Activated T-cell treated with anti-CD3 and anti-CD28 coated beads for 48 hours (primary cell): ENCODE results near the gene KLHL17.
"Not testable (repeated sequence)": the region's sequence is repeated elsewhere in the genome, so short reads cannot be mapped to it uniquely, and the experiment has no call there.

Experiments used
- DNase-seq: peaks from one replicate; pipeline ENCODE4 v3.0.0-alpha.2; 2020; ENCODE audit warnings: low read depth

Gene KLHL17

GRCh38 chr1:937521-937920 is 22.9 kb upstream of the KLHL17 start:
- no peak for DNase-seq

DNA sequence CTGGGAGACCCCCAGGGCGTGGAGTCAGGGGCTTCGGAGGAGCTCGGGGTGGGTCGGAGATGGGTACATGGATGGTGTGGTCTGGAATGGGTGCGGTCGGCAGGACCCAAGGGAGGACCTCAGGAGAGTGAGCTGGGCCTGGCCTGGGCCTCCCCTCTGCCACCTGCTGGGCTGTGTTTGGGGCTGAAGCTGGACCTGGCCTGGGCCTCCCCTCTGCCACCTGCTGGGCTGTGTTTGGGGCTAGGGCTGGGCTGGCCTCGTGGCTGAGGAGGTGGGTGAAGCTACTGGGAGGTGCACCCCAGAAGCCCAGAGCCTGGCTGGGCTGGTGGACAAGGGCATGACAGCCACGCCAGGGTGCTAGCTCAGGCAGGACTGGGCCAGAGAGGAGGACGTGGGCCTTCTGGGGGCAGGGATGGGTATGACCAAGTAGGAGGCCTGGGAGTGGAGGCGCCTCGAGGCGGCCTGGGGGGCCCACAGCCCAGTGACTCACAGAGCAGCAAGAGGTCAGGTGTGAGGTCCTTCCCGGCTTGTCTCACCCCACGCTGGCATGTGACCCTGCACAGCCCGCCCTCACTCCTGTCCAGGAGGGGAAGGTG is 22.2 kb upstream of the KLHL17 start:
- DNase-seq, result no peak

- DNase-seq, result no peak
Observed at GRCh38 chr1:938711-939489, 21.5 kb upstream of the KLHL17 start.

DNA sequence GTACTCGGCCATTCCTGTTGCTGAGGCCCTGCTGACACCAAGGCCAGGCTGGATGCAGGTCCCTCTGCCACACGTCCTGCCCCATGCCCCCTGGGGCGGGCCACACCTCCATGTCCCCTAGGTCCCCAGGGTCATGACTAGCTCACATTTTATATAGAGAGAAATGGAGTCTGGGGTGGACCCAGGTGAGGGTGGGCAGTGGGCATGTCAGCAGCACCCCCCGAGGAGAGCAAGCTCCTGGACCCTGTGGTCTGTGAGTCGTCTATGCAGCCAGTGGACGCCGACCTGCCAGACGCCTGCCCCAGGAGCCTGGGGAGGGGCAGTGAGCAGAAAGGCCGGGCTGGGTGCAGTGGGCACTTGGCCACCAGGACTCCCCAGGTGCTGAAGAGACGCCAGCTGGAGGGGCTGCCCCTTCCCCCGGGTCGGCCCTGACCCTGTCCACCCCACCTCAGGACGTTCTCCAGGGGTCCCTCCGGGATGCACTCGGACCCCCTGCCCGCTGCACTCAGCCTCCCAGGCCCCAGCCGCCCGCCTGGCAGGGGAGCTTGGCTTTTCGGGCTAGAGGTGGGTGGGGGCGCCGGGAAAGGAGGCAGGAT is 20.8 kb upstream of the KLHL17 start:
- no peak for DNase-seq

- DNase-seq, result no peak
Observed at GRCh38 chr1:940107-941014, 20.0 kb upstream of the KLHL17 start.

GRCh38 chr1:941015-941587 is 19.3 kb upstream of the KLHL17 start:
- no peak for DNase-seq

GRCh38 chr1:941588-942383 is 18.6 kb upstream of the KLHL17 start:
- no peak for DNase-seq

- DNase-seq, result no peak
Observed at GRCh38 chr1:942411-942821, 18.0 kb upstream of the KLHL17 start.

- DNase-seq, result no peak
Observed at GRCh38 chr1:942864-943533, 17.4 kb upstream of the KLHL17 start.

- DNase-seq, result no peak
Observed at GRCh38 chr1:943545-944340, 16.6 kb upstream of the KLHL17 start.

- no peak for DNase-seq
Observed at GRCh38 chr1:944341-945325, 15.8 kb upstream of the KLHL17 start.

DNA sequence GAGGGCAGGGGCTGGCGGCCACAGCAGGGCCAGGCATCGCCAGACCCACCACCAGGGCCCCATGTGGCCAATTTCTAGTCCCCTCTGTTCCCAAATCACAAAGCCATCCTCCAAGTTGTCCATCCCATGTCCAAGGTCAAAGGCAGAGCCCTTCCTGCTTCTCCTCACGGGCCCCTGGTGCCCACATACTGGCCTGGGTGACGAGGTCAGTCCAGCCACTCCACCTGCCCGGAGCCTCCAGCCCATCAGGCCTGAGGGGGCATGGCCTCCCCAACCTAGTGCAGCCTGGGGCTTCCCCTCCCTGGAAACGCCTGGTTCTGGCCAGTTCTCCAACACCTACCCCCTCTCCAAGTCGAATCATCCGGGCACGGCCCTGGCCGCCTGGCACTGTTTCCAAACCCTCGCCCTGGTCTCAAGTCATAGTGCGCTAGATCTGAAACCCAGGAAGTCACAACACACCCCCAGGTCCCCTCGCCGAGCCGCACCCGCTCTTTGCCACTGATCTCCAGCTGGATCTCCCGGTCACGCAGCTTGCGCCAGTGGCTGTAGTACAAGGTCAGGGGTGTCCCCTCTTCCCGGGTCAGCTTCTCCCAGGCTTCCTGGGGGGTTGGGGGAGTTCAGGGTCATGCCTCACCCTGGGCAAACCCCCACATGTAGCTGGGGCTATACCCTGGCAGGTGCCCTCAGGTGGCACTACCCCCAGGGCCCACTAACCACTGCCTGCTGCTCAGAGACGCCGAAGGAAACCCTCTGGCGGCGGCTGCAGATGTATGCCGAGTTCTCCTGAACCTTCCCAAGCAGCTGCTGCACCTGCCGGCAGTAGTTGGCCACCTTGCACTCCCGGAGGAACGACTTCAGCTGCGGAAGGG is 14.5 kb upstream of the KLHL17 start:
- no peak for DNase-seq

- not testable (repeated sequence) for DNase-seq
Observed at GRCh38 chr1:946811-947210, 13.6 kb upstream of the KLHL17 start.

DNA sequence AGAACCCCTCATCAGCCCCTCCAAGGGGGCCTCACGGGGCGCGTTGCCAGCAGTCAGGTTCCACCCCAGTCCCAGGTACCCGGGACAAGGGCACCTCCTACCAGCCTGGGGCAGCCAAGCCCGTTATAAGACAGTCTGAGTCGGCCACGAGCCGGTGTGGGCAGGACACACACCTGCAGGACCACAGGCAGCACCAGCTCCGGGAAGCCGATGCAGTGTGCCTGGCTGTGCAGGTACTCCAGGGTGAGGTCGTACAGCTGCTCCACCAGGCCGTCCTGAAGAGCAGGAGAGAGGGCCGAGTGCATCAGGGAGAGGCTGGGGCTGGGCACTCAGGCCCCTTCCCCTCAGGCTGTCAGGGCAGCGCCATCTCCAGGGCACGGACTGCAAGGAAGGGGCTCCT is 12.4 kb upstream of the KLHL17 start:
- DNase-seq, result no peak

DNA sequence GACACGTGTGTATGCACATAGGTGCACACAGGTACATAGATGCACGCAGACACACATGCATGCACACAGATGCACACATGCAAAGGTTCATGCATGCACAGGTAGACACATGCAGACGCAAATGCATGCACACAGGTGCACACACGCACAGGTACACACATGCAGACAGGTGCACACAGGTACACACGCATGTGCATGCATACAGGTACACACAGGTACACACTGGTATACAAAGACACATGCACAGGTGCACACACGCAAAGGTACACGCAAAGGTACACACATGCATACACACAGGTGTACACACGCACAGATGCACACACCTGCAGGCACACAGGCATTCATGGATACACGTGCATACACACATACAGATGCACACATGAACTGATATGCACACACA is 10.1 kb upstream of the KLHL17 start:
- no peak for DNase-seq

DNA sequence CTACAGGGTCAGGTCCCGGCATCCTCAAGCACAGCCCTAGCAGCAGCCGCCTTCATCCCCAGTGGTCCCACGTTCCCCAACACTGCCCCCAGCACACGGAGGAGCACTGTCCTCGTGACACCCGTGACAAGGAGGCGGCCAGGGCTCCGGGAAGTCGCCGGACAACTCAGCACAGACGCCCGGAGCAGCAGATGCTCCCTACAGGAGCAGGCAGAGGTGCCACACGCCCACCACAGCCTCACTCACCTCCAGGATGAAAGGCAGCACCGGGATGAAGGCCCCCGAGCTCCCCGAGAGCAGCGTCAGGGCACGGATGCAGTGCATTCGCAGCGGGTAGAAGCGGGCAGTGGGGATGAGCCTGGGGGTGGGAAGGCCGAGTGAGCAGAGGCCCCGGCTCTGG is 9.5 kb upstream of the KLHL17 start:
- no peak for DNase-seq

DNA sequence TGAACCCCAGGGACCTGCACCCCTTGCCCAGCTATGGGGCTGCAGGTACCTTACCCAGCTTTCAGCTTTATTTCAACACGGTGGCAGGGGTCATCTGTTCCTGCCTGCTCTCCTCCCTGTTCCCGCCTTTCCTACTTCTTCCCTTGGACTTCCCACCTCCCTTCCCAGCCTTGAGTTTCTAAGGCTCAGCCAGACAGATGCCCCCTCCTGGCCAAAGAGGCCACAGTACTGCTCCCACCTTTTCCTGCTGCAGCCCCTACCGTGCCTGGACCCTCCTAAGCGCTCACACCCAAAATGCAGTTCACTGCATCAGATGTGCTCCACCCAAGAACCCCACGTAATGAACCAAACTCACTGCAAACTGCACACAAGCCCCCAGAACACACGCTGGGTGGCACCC is 9.0 kb upstream of the KLHL17 start:
- DNase-seq, result no peak

DNA sequence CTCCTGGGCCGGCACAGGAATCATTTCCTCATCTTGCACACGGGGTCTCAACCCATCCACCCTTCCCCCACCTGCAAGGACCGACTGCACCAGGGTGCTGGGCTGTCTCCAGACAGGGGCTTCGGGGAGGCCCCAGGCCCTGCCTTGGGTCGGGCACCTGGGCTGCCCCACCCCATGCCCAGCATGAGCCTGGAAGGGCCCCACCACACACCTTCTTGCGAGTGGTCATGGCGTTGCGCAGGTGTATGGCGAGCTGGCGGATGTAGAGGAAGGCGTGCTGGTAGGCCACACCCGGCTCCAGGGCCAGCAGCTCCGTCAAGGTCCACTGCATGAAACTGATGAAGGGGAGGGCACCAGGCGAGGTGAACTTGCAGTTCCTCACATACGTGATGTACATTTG is 8.2 kb upstream of the KLHL17 start:
- DNase-seq, result no peak
